Brain microvascular endothelial cell (primary cell): Measurements from ENCODE around the gene PFN3.

Experiments
- DNase-seq: peaks from one replicate; pipeline ENCODE4 v3.0.0-alpha.2; 2020
- H3K27ac ChIP-seq: fragments of 250-450 bp; sonication (Bioruptor Pico); 2 replicates; pipeline ENCODE4 v1.5.1; 2020; ENCODE audit warnings: mild to moderate bottlenecking, moderate library complexity
- H3K27me3 ChIP-seq: fragments of 250-450 bp; sonication (Bioruptor Pico); replicated peaks from 2 replicates; pipeline ENCODE4 v1.5.1; 2020; ENCODE audit warnings: mild to moderate bottlenecking
- H3K36me3 ChIP-seq: fragments of 250-450 bp; sonication (Bioruptor Pico); replicated peaks from 2 replicates; pipeline ENCODE4 v1.5.1; 2020; ENCODE audit warnings: mild to moderate bottlenecking
- H3K4me3 ChIP-seq: 2 replicates; pipeline ENCODE4 v1.5.1; 2011; ENCODE audit warnings: low read depth, mild to moderate bottlenecking, control low read depth, low read length, moderate library complexity
- CTCF ChIP-seq: IDR thresholded peaks from 2 replicates; pipeline ENCODE4 v1.5.1; 2011; ENCODE audit warnings: low read depth, mild to moderate bottlenecking, moderate library complexity, low read length, control low read depth, inconsistent platforms; ENCODE audit errors: missing control alignments
- in situ Hi-C: cut with HindIII; loops from 2 replicates; pipeline ENCODE4 v1.10.0; 2017; ENCODE audit warnings: low sequenced_read_pairs, low pct_ligation_motif_present

Gene PFN3

GRCh38 chr5:177443144-177443983, 42.9 kb upstream of the PFN3 start:
- Histone ChIP-seq H3K4me3 (no peak overlapping the region), H3K27me3 (no peaks in the 10 kb centered on the region), H3K36me3 (peaks cover 9% of the 10 kb centered on the region), H3K27ac (no peak overlapping the region)
- in situ Hi-C loops, result loop anchor here (25.0 kb wide), 1 partner anchor 131 kb away; the partner anchor contains the start of genes MXD3, PRELID1 and RAB24
- no peak for TF ChIP-seq CTCF
- DNase-seq, result no peak

DNA sequence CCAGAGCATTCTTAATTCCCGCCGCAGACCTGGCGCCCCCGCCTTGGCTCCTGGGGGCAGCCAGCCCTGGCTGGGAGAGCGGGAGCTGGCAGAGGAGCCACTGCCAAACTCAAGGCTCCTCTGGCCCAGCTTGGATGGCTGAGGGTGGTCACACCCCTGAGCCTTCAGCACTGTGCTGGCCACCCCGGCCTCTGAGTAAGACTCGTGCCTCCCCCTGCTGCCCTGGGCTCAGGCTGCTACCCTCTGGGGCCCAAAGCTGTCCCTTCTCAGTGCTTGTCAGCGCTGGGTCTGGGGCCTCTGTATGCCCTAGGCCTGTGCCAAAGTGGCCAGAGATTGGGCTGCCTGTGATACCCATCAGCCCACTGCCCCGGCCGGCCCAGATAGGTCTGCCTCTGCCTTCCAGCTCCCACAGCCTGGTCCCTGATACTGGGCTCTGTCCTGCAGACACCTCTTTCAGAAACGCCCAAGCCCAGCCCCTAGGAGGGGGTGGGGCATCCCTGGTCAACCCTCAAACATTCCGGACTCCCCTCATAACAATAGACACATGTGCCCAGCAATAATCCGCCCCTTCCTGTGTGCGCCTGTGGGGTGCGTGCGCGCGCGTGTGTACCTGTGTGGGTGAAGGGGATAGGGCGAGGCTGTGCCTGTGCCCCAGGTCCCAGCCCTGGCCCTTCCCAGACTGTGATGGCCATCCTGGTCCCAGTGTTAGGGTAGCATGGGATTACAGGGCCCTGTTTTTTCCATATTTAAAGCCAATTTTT, 41.8 kb upstream of the PFN3 start:
- no peak for DNase-seq
- no peak for TF ChIP-seq CTCF
- Histone ChIP-seq H3K36me3 (peaks cover 15% of the 10 kb centered on the region), H3K4me3 (no peak overlapping the region), H3K27me3 (no peaks in the 10 kb centered on the region), H3K27ac (no peak overlapping the region)
- in situ Hi-C loops, result loop anchor here (25.0 kb wide), 1 partner anchor 130 kb away; the partner anchor contains the start of genes MXD3, PRELID1 and RAB24

GRCh38 chr5:177440990-177441780, 40.7 kb upstream of the PFN3 start:
- H3K36me3 ChIP-seq, result peaks cover 18% of the 10 kb centered on the region
- H3K27me3 ChIP-seq, result no peaks in the 10 kb centered on the region
- H3K27ac ChIP-seq, result no peak overlapping the region
- no peak for TF ChIP-seq CTCF
- no peak overlapping the region for H3K4me3 ChIP-seq
- in situ Hi-C loops, result loop anchor here (25.0 kb wide), 1 partner anchor 129 kb away; the partner anchor contains the start of genes MXD3, PRELID1 and RAB24
- no peak for DNase-seq

- H3K27me3 ChIP-seq, result no peaks in the 10 kb centered on the region
- no peak for DNase-seq
- no peak for TF ChIP-seq CTCF
- no peak overlapping the region for H3K27ac ChIP-seq
- no peak overlapping the region for H3K4me3 ChIP-seq
- peaks cover 24% of the 10 kb centered on the region for H3K36me3 ChIP-seq
- in situ Hi-C loops, result loop anchor here (25.0 kb wide), 1 partner anchor 128 kb away; the partner anchor contains the start of genes MXD3, PRELID1 and RAB24
These were observed 39.9 kb upstream of the PFN3 start for GRCh38 chr5:177440211-177440989.
